ENCODE data around the gene GPANK1. TPM values are rescaled to one million over a fixed set of nuclear protein-coding genes. Genes with fewer than 3 reads are reported as not detected.

The GPANK1 gene
- total and polyA plus RNA-seq, 2 donors (not counting 1 experiment from before 2014, with no cell fraction given), result 22.6 to 24.3 TPM

- no peaks in the 10 kb centered on the region for H3K9me3 ChIP-seq (ENCODE audit: control extremely low read depth in 1 of 3, control insufficient read depth in 2 of 3, insufficient read depth in 1 of 3, low read length in 2 of 3)
- POLR2A ChIA-PET, result interaction anchor here (2.0 kb wide), 1 partner anchor 17 kb away, joined by 6 read pairs; the partner anchor contains the start of gene BAG6
- WGBS (ENCODE audit: insufficient coverage), result 86% methylated on average over 11 of the region's 11 CpGs
- intact Hi-C loops (cut with micrococcal nuclease), result no loop called here
- H3K4me1 ChIP-seq (ENCODE audit: control insufficient read depth in 2 of 2, insufficient read depth in 2 of 2, low read length in 2 of 2), result no peaks in the 10 kb centered on the region
- no peak overlapping the region for H3K4me2 ChIP-seq (replicated peaks; ENCODE audit: low read depth, low read length, poor library complexity, severe bottlenecking)
- no peak for DNase-seq
- no peak overlapping the region for H2AFZ ChIP-seq (ENCODE audit: insufficient read depth, low read depth, low read length, poor library complexity, severe bottlenecking)
- H3K4me1 Mint-ChIP-seq, result no peaks in the 10 kb centered on the region
- no peak overlapping the region for H3K27ac Mint-ChIP-seq
- no peak for TF ChIP-seq CTCF (IDR thresholded peaks at IDR 0.05)
- no peak for TF ChIP-seq EZH2 (IDR thresholded peaks at IDR 0.05; ENCODE audit: borderline replicate concordance, insufficient read depth, low read depth, low read length, poor library complexity, severe bottlenecking)
- no peak overlapping the region for H3K4me3 Mint-ChIP-seq
- H4K20me1 ChIP-seq (ENCODE audit: control insufficient read depth, insufficient read depth, low read length, poor library complexity, severe bottlenecking), result peaks cover 27% of the 10 kb centered on the region
- no peak for ATAC-seq (ENCODE audit: low read depth)
- peaks cover 11 to 90% of the 10 kb centered on the region in 2 experiments for H3K36me3 ChIP-seq (replicated peaks in 1 of 2; ENCODE audit: control extremely low read depth in 1 of 2, control insufficient read depth in 1 of 2, extremely low read depth in 1 of 2, insufficient read depth in 2 of 2, low read length in 1 of 2)
- H3K4me3 ChIP-seq (ENCODE audit: control extremely low read depth in 1 of 5, extremely low read depth in 1 of 5, insufficient read depth in 1 of 5, low read depth in 2 of 5, low read length in 4 of 5), result no peak overlapping the region
- H3K79me2 ChIP-seq (ENCODE audit: control insufficient read depth, insufficient read depth, low read length), result peaks cover 6% of the 10 kb centered on the region
- no peak overlapping the region for H3K9ac ChIP-seq (ENCODE audit: low read length)
- no peak overlapping the region for H3K27ac ChIP-seq (ENCODE audit: low read length in 2 of 2)
- no peaks in the 10 kb centered on the region for H3K27me3 ChIP-seq (replicated peaks in 1 of 4; ENCODE audit: control extremely low read depth in 1 of 4, control insufficient read depth in 3 of 4, insufficient read depth in 4 of 4, low read length in 3 of 4)
- H3K9me3 Mint-ChIP-seq (ENCODE audit: insufficient read depth), result no peaks in the 10 kb centered on the region
- H3K27me3 Mint-ChIP-seq, result no peaks in the 10 kb centered on the region
- CTCF ChIA-PET, result interaction anchor here (0.8 to 1.1 kb wide), 2 partner anchors 36 to 84 kb away, joined by 3 to 5 read pairs; no protein-coding TSS in a partner anchor
These were observed 29.7 kb downstream of the GPANK1 start for GRCh38 chr6:31634969-31635575.

GRCh38 chr6:31634131-31634530 is 30.7 kb downstream of the GPANK1 start:
- Histone ChIP-seq H4K20me1 (ENCODE audit: control insufficient read depth, insufficient read depth, low read length, poor library complexity, severe bottlenecking) (peaks cover 34% of the 10 kb centered on the region), H3K9me3 (ENCODE audit: control extremely low read depth in 1 of 3, control insufficient read depth in 2 of 3, insufficient read depth in 1 of 3, low read length in 2 of 3) (no peaks in the 10 kb centered on the region), H3K4me3 (ENCODE audit: control extremely low read depth in 1 of 5, extremely low read depth in 1 of 5, insufficient read depth in 1 of 5, low read depth in 2 of 5, low read length in 4 of 5) (no peak overlapping the region), H3K27me3 (replicated peaks in 1 of 4; ENCODE audit: control extremely low read depth in 1 of 4, control insufficient read depth in 3 of 4, insufficient read depth in 4 of 4, low read length in 3 of 4) (no peaks in the 10 kb centered on the region), H2AFZ (ENCODE audit: insufficient read depth, low read depth, low read length, poor library complexity, severe bottlenecking) (no peak overlapping the region), H3K4me1 (ENCODE audit: control insufficient read depth in 2 of 2, insufficient read depth in 2 of 2, low read length in 2 of 2) (no peaks in the 10 kb centered on the region), H3K36me3 (replicated peaks in 1 of 2; ENCODE audit: control extremely low read depth in 1 of 2, control insufficient read depth in 1 of 2, extremely low read depth in 1 of 2, insufficient read depth in 2 of 2, low read length in 1 of 2) (peaks cover 7 to 87% of the 10 kb centered on the region in 2 experiments), H3K27ac (ENCODE audit: low read length in 2 of 2) (no peak overlapping the region), H3K9ac (ENCODE audit: low read length) (no peak overlapping the region), H3K79me2 (ENCODE audit: control insufficient read depth, insufficient read depth, low read length) (peaks cover 6% of the 10 kb centered on the region), H3K4me2 (replicated peaks; ENCODE audit: low read depth, low read length, poor library complexity, severe bottlenecking) (no peak overlapping the region)
- WGBS (ENCODE audit: insufficient coverage), result 100% methylated on average over 1 of the region's 3 CpGs
- Mint-ChIP-seq H3K4me1 (no peaks in the 10 kb centered on the region), H3K27me3 (no peaks in the 10 kb centered on the region), H3K9me3 (ENCODE audit: insufficient read depth) (no peaks in the 10 kb centered on the region), H3K4me3 (no peak overlapping the region), H3K27ac (no peak overlapping the region)
- no peak for ATAC-seq (ENCODE audit: low read depth)
- DNase-seq, result no peak
- TF ChIP-seq CTCF (IDR thresholded peaks at IDR 0.05) (no peak), EZH2 (IDR thresholded peaks at IDR 0.05; ENCODE audit: borderline replicate concordance, insufficient read depth, low read depth, low read length, poor library complexity, severe bottlenecking) (no peak)
- ChIA-PET POLR2A (interaction anchor here (2.0 kb wide), 1 partner anchor 18 kb away, joined by 6 read pairs; the partner anchor contains the start of gene BAG6), CTCF (interaction anchor here (1.1 to 1.4 kb wide), 2 partner anchors 36 to 83 kb away, joined by 3 to 4 read pairs; no protein-coding TSS in a partner anchor)
- intact Hi-C loops (cut with micrococcal nuclease), result no loop called here

All from B cell (primary cell).